Measurements from ENCODE around the gene GPD1L.
A peak's percentile ranks its signal among the peaks of the same experiment; 100 is the strongest.
"Not testable (repeated sequence)": the region's sequence is repeated elsewhere in the genome, so short reads cannot be mapped to it uniquely, and the experiment has no call there.

Gene GPD1L

DNA sequence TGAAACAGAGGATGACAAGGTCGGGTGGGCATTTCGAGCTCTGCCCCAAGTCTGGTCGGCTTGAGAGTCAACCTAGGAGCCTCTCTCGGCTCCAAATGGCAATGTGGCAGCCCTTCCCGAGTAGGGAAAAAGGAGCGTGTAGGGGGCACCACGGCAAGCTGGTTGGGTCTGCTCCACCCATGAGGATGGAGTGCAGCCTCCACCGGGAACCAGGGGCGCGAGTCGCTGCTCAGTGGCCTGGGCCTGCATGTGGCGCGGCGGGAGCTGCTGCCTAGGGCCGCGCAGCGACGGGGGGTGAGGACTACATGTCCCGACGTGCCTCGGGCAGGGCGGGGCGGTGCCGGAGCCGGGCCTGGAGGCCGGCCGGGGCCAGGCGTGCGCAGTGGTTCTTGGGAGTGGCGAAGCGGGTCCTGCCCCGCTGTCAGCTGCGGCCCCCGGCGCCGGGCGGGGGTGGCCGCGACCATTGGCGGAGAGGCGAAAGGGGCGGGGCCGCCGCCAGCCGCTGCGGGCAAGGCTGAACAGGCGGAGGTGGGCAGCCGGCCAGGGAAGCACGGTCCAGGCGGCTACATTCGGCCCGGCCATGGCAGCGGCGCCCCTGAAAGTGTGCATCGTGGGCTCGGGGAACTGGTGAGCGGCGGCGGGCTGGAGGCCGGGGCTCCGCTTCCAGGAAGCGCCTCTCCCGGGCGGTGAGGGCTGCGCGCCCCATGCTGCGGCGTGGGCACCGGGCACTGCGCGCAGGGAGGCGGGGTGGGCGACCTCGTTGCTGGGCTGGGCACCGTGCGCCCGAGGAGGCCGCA is at the start of gene GPD1L:
Gene GPD1L, plus strand, starts transcription at position 489 of the 797 bp plus-strand sequence. Its CDS starts 92 bp downstream, at position 581.
- DNase-seq, result peak; percentile 98

DNA sequence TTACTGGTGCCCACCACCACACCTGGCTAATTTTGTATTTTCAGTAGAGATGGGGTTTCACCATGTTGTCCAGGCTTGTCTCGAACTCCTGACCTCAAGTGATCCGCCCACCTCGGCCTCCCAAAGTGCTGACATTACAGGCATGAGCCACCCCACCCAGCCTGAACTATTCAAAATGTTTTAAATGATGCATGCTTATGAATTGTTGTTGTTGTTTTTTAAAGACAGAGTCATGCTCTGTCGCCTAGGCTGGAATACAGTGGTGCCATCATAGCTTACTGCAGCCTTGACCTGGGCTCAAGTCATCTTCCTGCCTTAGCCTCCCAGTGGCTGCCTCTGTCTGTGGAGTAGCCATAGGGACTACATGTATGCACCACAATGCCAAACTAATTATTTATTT is 48.0 kb upstream of the GPD1L start:
- DNase-seq, result not testable (repeated sequence)

- no peak for DNase-seq
Measured at GRCh38 chr3:32062950-32063582, 43.4 kb upstream of the GPD1L start.

DNA sequence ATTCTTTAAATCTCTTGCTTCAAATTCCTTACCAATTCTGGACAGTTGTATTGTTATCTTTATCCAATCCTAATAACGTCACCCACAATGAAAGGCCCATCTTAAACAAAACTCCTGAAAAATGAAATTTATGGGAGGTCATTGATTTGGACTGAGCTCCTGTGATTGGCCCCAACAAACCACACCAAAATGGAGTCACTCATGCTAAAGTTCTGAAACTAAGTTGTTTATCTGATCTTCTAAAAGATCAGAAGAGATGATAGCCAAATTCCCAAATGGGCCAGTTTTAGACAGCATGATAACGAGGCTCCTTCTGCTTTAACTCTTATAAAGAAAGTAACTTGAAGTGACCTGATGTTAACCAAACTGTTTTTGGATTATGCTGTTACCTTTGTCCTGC is 39.7 kb upstream of the GPD1L start:
- no peak for DNase-seq

DNA sequence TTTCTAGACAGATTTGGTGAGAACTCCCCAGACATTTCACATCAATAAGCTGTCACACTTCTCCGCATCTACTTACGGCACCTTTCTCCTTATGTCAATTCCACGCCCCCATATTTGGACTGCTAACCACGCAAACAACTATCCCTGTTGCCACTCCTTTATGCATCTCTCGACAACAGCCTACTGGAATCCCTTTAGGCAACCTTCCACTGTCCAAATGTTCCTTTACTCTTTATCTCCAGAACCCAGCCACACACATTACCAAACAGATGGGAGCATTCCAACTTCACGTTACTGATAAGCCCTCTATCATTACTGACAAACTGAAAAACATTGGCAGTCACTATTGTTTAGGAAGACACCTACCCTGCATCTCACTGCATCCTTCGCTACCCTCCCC is 32.2 kb upstream of the GPD1L start:
- DNase-seq, result not testable (repeated sequence)

- no peak for DNase-seq
Measured at GRCh38 chr3:32076566-32076965, 29.9 kb upstream of the GPD1L start.

GRCh38 chr3:32077260-32078084 is 28.9 kb upstream of the GPD1L start:
- no peak for DNase-seq

DNA sequence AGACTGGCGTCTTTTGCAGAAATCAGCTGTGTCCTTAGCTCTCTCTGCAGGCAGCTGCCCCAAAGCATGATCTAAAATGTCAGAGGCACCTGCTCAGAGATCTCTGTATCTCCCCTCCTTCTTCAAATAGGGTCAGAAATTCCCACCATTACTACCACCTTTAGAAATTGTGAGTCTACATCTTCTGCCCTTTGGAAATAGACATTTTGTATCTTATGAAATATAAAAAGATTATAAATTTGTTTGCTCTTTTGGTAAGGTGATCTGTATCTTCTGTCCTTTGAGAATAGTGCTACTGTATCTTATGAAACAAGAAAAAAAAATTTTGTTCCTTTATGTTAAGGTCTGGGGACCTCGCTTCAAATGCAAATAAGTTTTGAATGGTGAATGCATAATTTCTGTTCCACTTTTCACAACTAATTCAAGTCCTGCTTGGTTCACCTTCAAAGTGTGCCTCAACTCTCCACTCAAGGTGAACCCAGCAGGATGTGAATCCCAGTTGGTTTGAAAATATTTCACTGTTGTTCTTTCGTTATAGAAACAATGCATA is 28.3 kb upstream of the GPD1L start:
- DNase-seq, result no peak

DNA sequence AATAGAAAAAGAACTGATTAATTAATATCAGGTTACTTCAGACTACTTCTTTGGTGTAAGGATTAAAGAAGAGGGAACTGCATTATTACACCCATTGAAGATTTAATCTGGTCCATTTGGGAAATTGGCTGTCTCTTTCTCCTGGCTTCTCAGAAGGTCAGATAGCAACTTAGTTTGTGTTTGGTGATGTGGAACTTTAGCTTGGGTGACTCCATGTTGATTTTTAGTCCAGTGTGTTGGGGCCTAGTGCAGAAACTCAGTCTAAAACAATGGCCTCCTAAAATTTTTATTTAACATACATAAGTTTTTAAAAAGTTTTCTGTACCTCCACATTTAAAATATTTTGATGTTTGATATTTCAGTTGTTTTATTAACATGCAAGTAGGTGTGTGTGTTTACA is 27.6 kb upstream of the GPD1L start:
- DNase-seq, result no peak

- DNase-seq, result no peak
Measured at GRCh38 chr3:32082721-32083120, 23.7 kb upstream of the GPD1L start.

DNA sequence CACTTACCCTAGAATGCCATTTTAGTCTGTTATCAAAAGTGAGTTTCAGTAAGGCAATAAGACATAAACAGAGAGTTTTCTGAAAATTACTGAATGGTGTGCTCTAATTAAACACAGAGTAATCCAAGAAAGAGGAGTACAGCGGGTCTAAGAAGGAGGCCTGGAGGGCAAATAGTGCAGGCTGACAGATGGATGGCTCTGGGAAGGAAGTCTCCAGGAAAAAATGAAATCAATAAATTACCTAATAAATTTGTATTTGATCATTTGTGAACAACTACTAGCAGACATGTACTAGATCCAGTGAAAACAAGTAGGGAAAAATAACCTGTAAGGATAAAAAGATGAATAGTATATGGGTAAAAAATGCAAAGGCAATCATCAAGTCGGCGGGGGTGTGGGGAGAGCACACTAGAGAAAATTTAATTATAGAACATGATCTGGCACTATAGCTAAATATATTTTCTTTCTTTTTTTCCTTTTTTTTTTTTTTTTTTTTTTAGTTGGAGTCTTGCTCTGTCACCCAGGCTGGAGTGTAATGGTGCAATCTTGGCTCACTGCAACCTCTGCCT is 22.6 kb upstream of the GPD1L start:
- DNase-seq, result no peak

DNA sequence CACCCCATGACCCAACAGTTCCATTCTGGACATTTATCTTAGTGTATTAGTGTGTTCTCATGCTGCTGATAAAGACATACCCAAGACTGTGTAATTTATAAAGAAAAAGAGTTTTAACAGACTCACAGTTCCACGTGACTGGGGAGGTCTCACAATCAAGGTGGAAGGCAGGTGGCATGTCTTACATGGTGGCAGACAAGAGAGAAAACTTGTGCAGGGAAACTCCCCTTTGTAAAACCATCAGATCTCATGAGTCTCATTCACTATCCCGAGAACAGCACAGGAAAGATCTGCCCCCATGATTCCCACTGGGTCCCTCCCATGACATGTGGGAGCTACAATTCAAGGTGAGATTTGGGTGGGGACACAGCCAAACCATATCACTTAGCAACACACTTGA is 21.6 kb upstream of the GPD1L start:
- no peak for DNase-seq

- DNase-seq, result no peak
Measured at GRCh38 chr3:32086464-32086863, 20.0 kb upstream of the GPD1L start.

- no peak for DNase-seq
Measured at GRCh38 chr3:32089476-32089875, 16.9 kb upstream of the GPD1L start.

GRCh38 chr3:32093204-32093603 is 13.2 kb upstream of the GPD1L start:
- no peak for DNase-seq

GRCh38 chr3:32095431-32095830 is 11.0 kb upstream of the GPD1L start:
- DNase-seq, result no peak

- no peak for DNase-seq
Measured at GRCh38 chr3:32097768-32098167, 8.7 kb upstream of the GPD1L start.

DNA sequence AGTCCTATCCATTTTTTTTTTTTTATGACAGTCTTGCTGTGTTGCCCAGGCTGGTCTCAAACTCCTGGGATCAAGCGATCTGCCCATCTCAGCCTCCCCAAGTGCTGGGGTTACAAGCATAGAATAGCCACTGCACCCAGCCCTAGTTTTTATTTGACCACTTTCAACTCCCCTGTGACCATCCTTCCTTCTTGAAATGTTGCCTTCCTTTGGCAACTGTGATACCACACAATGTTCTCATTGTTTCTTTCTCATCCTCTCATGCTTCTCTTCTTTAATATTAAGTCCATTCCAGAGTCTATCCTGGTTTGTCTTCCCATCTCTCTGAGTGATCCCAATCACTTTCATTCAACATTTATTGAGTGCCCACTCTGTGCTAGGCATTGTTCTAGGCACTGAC is 7.9 kb upstream of the GPD1L start:
- DNase-seq, result no peak

GRCh38 chr3:32100465-32100864 is 6.0 kb upstream of the GPD1L start:
- no peak for DNase-seq

DNA sequence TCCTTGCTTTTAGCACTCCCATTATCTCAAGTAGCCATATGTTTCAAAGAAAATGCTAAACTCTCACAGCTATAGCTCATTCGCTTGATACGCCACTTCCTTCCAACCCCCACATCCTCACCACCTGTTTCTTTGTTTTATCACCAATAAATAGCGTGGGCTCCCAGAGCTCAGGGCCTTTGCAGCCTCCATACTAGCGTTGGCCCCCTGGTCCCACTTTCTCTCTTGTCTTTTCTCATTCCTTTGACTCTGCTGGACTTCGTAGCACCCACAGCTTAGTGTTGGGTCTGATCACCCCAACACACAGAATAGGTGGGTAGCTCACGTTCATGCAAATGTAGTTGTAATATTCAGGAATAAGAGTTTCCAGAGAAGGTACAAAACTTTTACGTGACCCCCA is 4.1 kb upstream of the GPD1L start:
- DNase-seq, result no peak

DNA sequence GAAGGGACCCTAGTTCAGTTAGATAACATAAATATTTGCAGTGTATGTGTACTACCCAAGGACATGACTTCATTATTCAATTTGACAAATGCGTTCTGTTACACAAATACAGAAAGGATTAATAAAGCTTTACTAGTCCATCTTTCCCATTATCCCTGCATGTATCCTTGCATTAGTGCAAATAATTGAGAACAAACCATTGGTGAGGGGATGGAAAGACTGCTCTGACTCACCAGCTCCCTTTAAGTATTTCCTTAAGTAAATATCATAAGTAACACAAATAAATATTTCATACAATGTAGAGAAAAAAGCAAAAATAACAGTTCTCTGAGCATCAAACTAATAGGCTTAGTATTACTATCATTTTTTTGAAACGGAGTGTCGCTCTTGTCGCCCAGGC is 1.9 kb upstream of the GPD1L start:
- no peak for DNase-seq

DNA sequence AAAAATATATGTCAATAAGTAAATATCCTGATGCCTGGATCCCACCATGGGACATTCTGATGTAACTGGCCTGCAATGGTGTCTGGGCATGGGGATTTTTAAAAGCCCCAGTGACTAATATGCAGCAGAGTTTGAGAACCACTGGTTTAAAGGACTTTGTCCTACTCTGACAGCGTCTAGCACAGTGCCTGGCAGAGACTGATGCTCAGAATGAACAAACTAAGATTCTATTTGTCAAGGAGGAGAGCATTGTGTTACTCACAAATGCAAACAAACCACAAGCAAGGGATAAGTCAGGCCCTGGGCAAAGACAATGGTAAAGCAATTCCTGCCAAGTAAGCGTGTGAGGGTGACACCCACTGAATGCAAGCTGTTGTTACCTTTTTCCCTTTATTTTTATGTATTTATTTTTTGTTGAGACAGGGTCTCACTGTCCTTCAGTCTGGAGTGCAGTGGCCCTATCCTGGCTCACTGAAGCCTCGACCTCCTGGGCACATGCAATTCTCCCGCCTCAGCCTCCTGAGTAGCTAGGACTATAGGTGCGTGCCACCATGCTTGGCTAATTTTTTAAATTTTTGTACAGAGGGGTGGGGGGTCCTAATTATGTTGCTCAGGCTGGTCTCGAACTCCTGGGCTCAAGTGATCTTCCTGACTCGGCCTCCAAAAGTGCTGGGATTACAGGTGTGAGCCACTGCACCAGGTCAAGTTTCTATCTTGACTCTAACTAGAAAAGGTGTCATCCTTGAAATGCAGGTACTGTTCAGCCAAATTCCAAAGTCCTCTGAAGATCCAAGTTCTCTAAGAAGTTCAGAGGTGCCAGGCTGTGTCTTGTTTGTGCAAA is 909 bp upstream of the GPD1L start:
- DNase-seq, result no peak
